ENCODE results near the gene MCTP1. TPM values are rescaled to one million over a fixed set of nuclear protein-coding genes. Genes with fewer than 3 reads are reported as not detected.

The MCTP1 gene
- total RNA-seq, 1 experiment from 2014 or later = 2.5 TPM

GRCh38 chr5:94808497-94808896 lies 476.4 kb downstream of the MCTP1 start:
- no peak overlapping the region for H2BK5ac ChIP-seq (ENCODE audit: insufficient read length, low read length)
- H3K27me3 ChIP-seq (ENCODE audit: insufficient read depth, low read length) = no peaks in the 10 kb centered on the region
- no peak overlapping the region for H3K4ac ChIP-seq (ENCODE audit: low read depth, low read length)
- Mint-ChIP-seq H3K9me3 (no peaks in the 10 kb centered on the region), H3K4me1 (peaks cover 0 to 2% of the 10 kb centered on the region in 2 experiments; a peak in 1 of 4 replicates), H3K36me3 (ENCODE audit: insufficient read depth in 1 of 3, low read depth in 3 of 3) (no peaks in the 10 kb centered on the region), H3K27me3 (ENCODE audit: low read depth) (no peaks in the 10 kb centered on the region), H3K27ac (0 out of 7 replicates have a peak overlapping the region, but pooled peaks of 1 of the 3 experiments have one; percentile 0), H3K4me3 (no peak overlapping the region)
- no peak overlapping the region for H2AFZ ChIP-seq (ENCODE audit: low read length)
- no peak overlapping the region for H3T11ph ChIP-seq (ENCODE audit: low read length)
- no peak overlapping the region for H3K18ac ChIP-seq (ENCODE audit: insufficient read length, low read depth, low read length)
- H3K4me1 ChIP-seq (ENCODE audit: insufficient read depth, low read length) = no peaks in the 10 kb centered on the region
- no peaks in the 10 kb centered on the region for H3K79me1 ChIP-seq (ENCODE audit: insufficient read depth, low read depth, low read length, poor library complexity, severe bottlenecking)
- no peak overlapping the region for H3K14ac ChIP-seq (ENCODE audit: insufficient read depth, low read length)
- H2BK15ac ChIP-seq (ENCODE audit: low read depth, low read length) = no peak overlapping the region
- H2AK5ac ChIP-seq (ENCODE audit: insufficient read length, low read length) = no peak overlapping the region
- no peak overlapping the region for H2BK12ac ChIP-seq (ENCODE audit: insufficient read length, low read depth, low read length)
- H3K27ac ChIP-seq (ENCODE audit: insufficient read length, low read depth, low read length) = no peak overlapping the region
- no peak overlapping the region for H3K23ac ChIP-seq (ENCODE audit: insufficient read length, low read depth, low read length)
- no peak overlapping the region for H4K5ac ChIP-seq (ENCODE audit: insufficient read length, low read depth, low read length)
- no peak overlapping the region for H4K8ac ChIP-seq (replicated peaks; ENCODE audit: insufficient read length, low read depth, low read length)
- no peaks in the 10 kb centered on the region for H3K9me3 ChIP-seq (ENCODE audit: control insufficient read depth, low read depth, low read length)
- H3K56ac ChIP-seq (ENCODE audit: insufficient read length, low read depth, low read length) = no peak overlapping the region
- H2BK120ac ChIP-seq (ENCODE audit: low read depth, low read length, poor library complexity, severe bottlenecking) = no peak overlapping the region
- no peak overlapping the region for H4K91ac ChIP-seq (ENCODE audit: insufficient read length, low read depth, low read length)
- H4K20me1 ChIP-seq (ENCODE audit: control insufficient read depth, insufficient read depth, insufficient read length) = no peaks in the 10 kb centered on the region
- H3K9ac ChIP-seq (ENCODE audit: extremely low read depth, insufficient read length, low read length) = no peak overlapping the region
- DNase-seq = no peak
- no peak overlapping the region for H3K4me2 ChIP-seq (ENCODE audit: insufficient read depth, insufficient read length, low read length)
- no peaks in the 10 kb centered on the region for H3K79me2 ChIP-seq (ENCODE audit: insufficient read depth, low read length)
- H2BK20ac ChIP-seq (ENCODE audit: low read depth, low read length, poor library complexity, severe bottlenecking) = no peak overlapping the region
- H3K23me2 ChIP-seq (ENCODE audit: insufficient read length, low read depth, low read length, poor library complexity, severe bottlenecking) = no peaks in the 10 kb centered on the region
- no peak for TF ChIP-seq CTCF (conservative IDR thresholded peaks at IDR 0.05)

Measured in H9 (cell line).